ENCODE measurements around the gene MCTP1. TPM values are rescaled to one million over a fixed set of nuclear protein-coding genes. Genes with fewer than 3 reads are reported as not detected.

Gene MCTP1
- total and polyA plus RNA-seq, 9 of the 15 experiments (the other 6 are each of a cell fraction or from before 2014, with no cell fraction given): 0.04 to 0.93 (median 0.06) TPM; not detected in 4

- intact Hi-C loops (cut with micrococcal nuclease) (no loop called here), in situ Hi-C loops (cut with MboI) (loop anchor here (25.0 kb wide), 1 partner anchor 865 kb away; no protein-coding TSS in a partner anchor)
- no TSS peak for BruUV-seq (replicated peaks)
- DNase-seq (ENCODE audit: extremely low read depth in 1 of 4, low spot score in 3 of 4) (no peak), ATAC-seq (no peak), FAIRE-seq (no peak)
- no peak overlapping the region for H2AFZ ChIP-seq (ENCODE audit: low read depth, low read length)
- H3K9ac ChIP-seq (ENCODE audit: insufficient read depth in 1 of 2, low read depth in 2 of 2, low read length in 2 of 2): no peak overlapping the region
- H3K27ac ChIP-seq (ENCODE audit: extremely low read depth, low read depth, low read length): no peak overlapping the region
- H3K4me1 ChIP-seq (replicated peaks in 1 of 2; ENCODE audit: control insufficient read depth in 2 of 2, insufficient read depth in 2 of 2, low read length in 2 of 2): no peaks in the 10 kb centered on the region
- no peaks in the 10 kb centered on the region for H4K20me1 ChIP-seq (replicated peaks; ENCODE audit: control insufficient read depth, insufficient read depth, low read length)
- no peaks in the 10 kb centered on the region for H3K79me2 ChIP-seq (ENCODE audit: control insufficient read depth, insufficient read depth, low read length)
- no peaks in the 10 kb centered on the region for H3K9me1 ChIP-seq (ENCODE audit: control insufficient read depth, insufficient read depth, low read length)
- no peak overlapping the region for H3K4me2 ChIP-seq (ENCODE audit: insufficient read depth, low read length)
- POLR2A ChIA-PET: interaction anchor here (0.6 kb wide), 1 partner anchor 102 kb away, joined by 4 read pairs; no protein-coding TSS in a partner anchor
- H3K36me3 ChIP-seq (ENCODE audit: control insufficient read depth, insufficient read depth, low read length): no peaks in the 10 kb centered on the region
- 0% methylated on average over 1 of the region's 1 CpG for WGBS (ENCODE audit: insufficient coverage, low coverage, missing lambda C conversion rate)
- no peak for TF ChIP-seq KLF16 (IDR thresholded peaks at IDR 0.05)
- no peak for TF ChIP-seq ZNF184 (CRISPR knock-in tag; IDR thresholded peaks at IDR 0.05)
- TF ChIP-seq CHCHD3 (CRISPR knock-in tag; IDR thresholded peaks at IDR 0.05): no peak
- TF ChIP-seq PHF8 (IDR thresholded peaks at IDR 0.05; ENCODE audit: borderline replicate concordance, low read length): no peak
- TF ChIP-seq, protein P1, sequence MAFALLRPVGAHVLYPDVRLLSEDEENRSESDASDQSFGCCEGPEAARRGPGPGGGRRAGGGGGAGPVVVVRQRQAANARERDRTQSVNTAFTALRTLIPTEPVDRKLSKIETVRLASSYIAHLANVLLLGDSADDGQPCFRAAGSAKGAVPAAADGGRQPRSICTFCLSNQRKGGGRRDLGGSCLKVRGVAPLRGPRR (CRISPR knock-in tag; IDR thresholded peaks at IDR 0.05): no peak
- TF ChIP-seq SIN3A (IDR thresholded peaks at IDR 0.05; ENCODE audit: borderline replicate concordance in 2 of 2, control insufficient read depth in 1 of 2, low read depth in 2 of 2, low read length in 2 of 2): no peak
- TF ChIP-seq SMARCB1 (IDR thresholded peaks at IDR 0.05; ENCODE audit: insufficient read length, low read depth): no peak
- TF ChIP-seq SAFB (IDR thresholded peaks at IDR 0.05; ENCODE audit: borderline replicate concordance, low read depth, low read length): no peak
- TF ChIP-seq ZNF583 (CRISPR knock-in tag; IDR thresholded peaks at IDR 0.05): no peak
- TF ChIP-seq, protein P2, sequence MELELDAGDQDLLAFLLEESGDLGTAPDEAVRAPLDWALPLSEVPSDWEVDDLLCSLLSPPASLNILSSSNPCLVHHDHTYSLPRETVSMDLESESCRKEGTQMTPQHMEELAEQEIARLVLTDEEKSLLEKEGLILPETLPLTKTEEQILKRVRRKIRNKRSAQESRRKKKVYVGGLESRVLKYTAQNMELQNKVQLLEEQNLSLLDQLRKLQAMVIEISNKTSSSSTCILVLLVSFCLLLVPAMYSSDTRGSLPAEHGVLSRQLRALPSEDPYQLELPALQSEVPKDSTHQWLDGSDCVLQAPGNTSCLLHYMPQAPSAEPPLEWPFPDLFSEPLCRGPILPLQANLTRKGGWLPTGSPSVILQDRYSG (tag; conservative IDR thresholded peaks at IDR 0.05; ENCODE audit: low read depth): no peak
- TF ChIP-seq SLC30A9 (CRISPR knock-in tag; IDR thresholded peaks at IDR 0.05): no peak
- no peak for TF ChIP-seq NCOA6 (IDR thresholded peaks at IDR 0.05)
- TF ChIP-seq MCM7 (IDR thresholded peaks at IDR 0.05): no peak
- TF ChIP-seq DMBX1 (CRISPR knock-in tag; IDR thresholded peaks at IDR 0.05; ENCODE audit: borderline replicate concordance): no peak
- no peak for TF ChIP-seq SUPT5H (IDR thresholded peaks at IDR 0.05)
- TF ChIP-seq ZFP1 (CRISPR knock-in tag; IDR thresholded peaks at IDR 0.05): no peak
- TF ChIP-seq ZNF561 (CRISPR knock-in tag; conservative IDR thresholded peaks at IDR 0.05): no peak
- no peak for TF ChIP-seq EGR1 (conservative IDR thresholded peaks at IDR 0.05)
- TF ChIP-seq RFX7 (CRISPR knock-in tag; IDR thresholded peaks at IDR 0.05): no peak
- CTCF ChIA-PET (ENCODE audit: low intra/inter-chr PET ratio): no interaction called here
- H3K9me3 ChIP-seq (replicated peaks; ENCODE audit: control insufficient read depth, insufficient read depth, low read depth, low read length): no peaks in the 10 kb centered on the region
- H3K4me3 ChIP-seq: no peak overlapping the region
- H3K27me3 ChIP-seq (ENCODE audit: control insufficient read depth in 2 of 2, insufficient read depth in 2 of 2, low read length in 2 of 2): no peaks in the 10 kb centered on the region
Observed at GRCh38 chr5:94972268-94972667, 312.6 kb downstream of the MCTP1 start.
